GM18858 (cell line): ENCODE data around the gene PCDHGA6.

ENCODE experiments used
- ATAC-seq: cut with Tn5 transposase; IDR thresholded peaks from one replicate; pipeline ENCODE4 v1.9.1; 2021; ENCODE audit not compliant: unreplicated experiment

PCDHGA6 gene

DNA sequence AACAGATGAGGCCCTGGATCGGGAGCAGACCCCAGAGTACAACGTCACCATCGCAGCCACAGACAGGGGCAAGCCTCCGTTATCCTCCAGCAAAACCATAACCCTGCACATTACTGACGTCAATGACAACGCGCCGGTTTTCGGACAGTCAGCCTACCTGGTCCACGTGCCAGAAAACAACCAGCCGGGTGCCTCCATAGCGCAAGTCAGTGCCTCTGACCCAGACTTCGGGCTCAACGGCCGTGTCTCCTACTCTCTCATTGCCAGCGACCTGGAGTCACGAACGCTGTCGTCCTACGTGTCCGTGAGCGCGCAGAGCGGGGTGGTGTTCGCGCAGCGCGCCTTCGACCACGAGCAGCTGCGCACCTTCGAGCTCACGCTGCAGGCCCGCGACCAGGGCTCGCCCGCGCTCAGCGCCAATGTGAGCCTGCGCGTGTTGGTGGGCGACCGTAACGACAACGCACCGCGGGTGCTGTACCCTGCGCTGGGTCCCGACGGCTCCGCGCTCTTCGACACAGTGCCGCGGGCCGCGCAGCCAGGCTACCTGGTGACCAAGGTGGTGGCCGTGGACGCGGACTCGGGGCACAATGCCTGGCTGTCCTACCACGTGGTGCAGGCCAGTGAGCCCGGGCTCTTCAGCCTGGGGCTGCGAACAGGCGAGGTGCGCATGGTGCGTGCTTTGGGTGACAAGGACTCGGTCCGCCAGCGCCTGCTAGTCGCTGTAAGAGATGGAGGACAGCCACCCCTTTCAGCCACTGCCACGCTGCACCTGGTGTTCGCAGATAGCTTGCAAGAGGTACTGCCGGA lies 45.6 kb downstream of the PCDHGA6 start:
- ATAC-seq, result no peak

DNA sequence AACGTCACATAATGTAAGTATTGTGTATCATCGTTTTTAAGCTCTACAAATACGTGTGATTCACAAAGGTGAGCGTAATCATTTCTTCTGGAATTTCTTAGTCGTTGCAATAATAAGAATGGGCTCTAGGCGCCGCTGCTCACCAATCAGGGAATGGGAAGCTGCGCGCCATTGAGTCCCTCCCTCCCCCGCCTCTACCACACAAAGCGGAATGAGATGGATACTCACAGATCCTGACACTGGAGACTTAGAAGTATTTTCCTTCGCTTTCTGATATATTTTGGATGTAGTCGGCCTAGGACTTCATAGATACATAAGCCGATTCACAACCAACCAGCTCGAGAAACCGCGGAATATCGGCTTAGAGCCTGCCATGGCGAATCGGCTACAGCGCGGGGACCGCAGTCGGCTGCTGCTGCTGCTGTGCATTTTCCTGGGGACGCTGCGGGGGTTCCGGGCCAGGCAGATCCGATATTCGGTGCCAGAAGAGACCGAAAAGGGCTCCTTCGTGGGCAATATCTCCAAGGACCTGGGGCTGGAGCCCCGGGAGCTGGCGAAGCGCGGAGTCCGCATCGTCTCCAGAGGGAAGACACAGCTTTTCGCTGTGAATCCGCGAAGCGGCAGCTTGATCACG lies 47.3 kb downstream of the PCDHGA6 start, which contains the start of gene PCDHGA11:
Gene PCDHGA11, plus strand, starts transcription at position 197 of the 634 bp plus-strand sequence. Its CDS starts 177 bp downstream, at position 374.
- no peak for ATAC-seq

DNA sequence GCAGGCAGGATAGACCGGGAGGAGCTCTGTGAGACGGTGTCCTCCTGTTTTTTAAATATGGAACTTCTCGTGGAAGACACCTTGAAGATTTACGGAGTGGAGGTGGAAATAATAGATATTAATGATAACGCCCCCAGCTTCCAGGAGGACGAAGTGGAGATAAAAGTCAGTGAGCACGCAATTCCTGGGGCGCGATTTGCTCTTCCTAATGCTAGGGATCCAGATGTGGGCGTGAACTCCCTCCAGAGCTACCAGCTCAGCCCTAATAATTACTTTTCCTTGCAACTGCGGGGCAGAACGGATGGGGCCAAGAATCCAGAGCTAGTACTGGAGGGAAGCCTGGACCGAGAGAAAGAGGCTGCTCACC lies 47.8 kb downstream of the PCDHGA6 start:
- ATAC-seq, result no peak

DNA sequence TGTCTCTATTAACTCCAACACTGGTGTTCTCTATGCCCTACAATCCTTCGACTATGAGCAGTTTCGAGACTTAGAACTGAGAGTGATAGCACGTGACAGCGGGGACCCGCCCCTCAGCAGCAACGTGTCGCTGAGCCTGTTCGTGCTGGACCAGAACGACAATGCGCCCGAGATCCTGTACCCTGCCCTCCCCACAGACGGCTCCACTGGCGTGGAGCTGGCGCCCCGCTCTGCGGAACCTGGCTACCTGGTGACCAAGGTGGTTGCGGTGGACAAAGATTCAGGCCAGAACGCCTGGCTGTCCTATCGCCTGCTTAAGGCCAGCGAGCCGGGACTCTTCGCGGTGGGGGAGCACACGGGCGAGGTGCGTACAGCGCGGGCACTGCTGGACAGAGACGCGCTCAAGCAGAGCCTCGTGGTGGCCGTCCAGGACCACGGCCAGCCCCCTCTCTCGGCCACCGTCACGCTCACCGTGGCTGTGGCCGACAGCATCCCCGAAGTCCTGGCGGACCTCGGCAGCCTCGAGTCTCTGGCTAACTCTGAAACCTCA lies 49.1 kb downstream of the PCDHGA6 start:
- ATAC-seq, result no peak

DNA sequence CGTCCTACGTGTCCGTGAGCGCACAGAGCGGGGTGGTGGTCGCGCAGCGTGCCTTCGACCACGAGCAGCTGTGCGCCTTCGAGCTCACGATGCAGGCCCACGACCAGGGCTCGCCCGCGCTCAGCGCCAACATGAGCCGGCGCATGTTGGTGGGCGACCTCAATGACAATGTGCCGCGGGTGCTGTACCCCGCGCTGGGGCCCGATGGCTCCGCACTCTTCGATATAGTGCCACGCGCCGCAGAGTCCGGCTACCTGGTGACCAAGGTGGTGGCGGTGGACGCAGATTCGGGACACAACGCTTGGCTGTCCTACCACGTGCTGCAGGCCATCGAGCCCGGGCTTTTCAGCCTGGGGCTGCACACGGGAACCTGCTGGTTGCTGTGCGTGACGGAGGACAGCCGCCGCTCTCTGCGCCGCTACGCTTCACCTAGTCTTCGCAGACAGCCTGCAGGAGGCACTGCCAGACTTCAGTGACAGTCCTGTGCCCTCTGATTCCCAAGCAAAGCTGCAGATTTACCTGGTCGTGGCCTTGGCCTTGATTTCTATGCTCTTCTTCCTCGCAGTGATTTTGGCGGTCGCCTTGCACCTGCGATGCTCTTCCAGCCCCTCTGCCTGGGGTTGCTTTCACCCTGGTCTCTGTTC lies 54.2 kb downstream of the PCDHGA6 start:
- no peak for ATAC-seq
